ENCODE results near the gene NCOR2.

DNA sequence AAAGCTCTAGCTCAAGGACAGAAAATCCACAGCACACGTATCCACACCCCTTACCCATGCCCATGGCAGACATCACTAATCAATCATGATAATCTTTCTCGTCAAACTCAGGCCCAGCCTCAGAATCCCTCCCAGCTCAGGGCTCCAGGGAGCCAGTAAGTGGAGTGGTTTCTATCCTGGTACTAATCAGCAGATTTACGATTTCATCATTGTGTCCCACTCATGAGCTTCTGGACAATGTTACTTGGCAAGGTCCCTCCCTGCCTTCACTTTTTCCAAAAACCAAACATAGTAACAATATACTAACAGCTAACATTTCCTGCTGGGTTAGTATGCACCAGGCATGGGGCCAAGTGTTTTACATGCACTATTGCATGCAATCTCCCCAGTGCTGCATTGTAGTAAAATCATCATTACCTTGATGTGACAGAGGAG, 45.8 kb upstream of the NCOR2 start:
- TF ChIP-seq RFX5 (IDR thresholded peaks at IDR 0.05; ENCODE audit: low read depth, low read length): no peak
- TF ChIP-seq, protein P1, sequence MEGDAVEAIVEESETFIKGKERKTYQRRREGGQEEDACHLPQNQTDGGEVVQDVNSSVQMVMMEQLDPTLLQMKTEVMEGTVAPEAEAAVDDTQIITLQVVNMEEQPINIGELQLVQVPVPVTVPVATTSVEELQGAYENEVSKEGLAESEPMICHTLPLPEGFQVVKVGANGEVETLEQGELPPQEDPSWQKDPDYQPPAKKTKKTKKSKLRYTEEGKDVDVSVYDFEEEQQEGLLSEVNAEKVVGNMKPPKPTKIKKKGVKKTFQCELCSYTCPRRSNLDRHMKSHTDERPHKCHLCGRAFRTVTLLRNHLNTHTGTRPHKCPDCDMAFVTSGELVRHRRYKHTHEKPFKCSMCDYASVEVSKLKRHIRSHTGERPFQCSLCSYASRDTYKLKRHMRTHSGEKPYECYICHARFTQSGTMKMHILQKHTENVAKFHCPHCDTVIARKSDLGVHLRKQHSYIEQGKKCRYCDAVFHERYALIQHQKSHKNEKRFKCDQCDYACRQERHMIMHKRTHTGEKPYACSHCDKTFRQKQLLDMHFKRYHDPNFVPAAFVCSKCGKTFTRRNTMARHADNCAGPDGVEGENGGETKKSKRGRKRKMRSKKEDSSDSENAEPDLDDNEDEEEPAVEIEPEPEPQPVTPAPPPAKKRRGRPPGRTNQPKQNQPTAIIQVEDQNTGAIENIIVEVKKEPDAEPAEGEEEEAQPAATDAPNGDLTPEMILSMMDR (conservative IDR thresholded peaks at IDR 0.05; ENCODE audit: low read depth, low read length): no peak

Measured in IMR-90 (cell line).